Activated CD4-positive, alpha-beta T cell treated with anti-CD3 and anti-CD28 coated beads for 24 hours (primary cell): Measurements from ENCODE around the gene EIF4E2.
"Not testable (repeated sequence)": the region's sequence is repeated elsewhere in the genome, so short reads cannot be mapped to it uniquely, and the experiment has no call there.

Experiments used
- DNase-seq, 2 donors: peaks; one replicate each; pipeline ENCODE4 v3.0.0-alpha.2; 2020; ENCODE audit warnings: low read depth in 2 of 2

Gene EIF4E2

GRCh38 chr2:232522623-232523401 is 27.7 kb upstream of the EIF4E2 start:
- DNase-seq: no peak

GRCh38 chr2:232523402-232523681 is 27.1 kb upstream of the EIF4E2 start:
- DNase-seq: no peak

GRCh38 chr2:232523682-232524597 is 26.5 kb upstream of the EIF4E2 start:
- peak in 1 of 2 donors; percentile 35 for DNase-seq

GRCh38 chr2:232524771-232525170 is 25.7 kb upstream of the EIF4E2 start:
- no peak for DNase-seq

GRCh38 chr2:232525199-232525598 is 25.3 kb upstream of the EIF4E2 start:
- no peak for DNase-seq

GRCh38 chr2:232525791-232526371 is 24.6 kb upstream of the EIF4E2 start, which contains the start of gene CHRND:
CHRND (plus strand) TSS chr2:232526160; CDS start chr2:232526216, 56 bp downstream.
- DNase-seq: no peak

- DNase-seq: no peak
Observed at GRCh38 chr2:232526372-232526941, 24.0 kb upstream of the EIF4E2 start.

- DNase-seq: no peak
Observed at GRCh38 chr2:232527905-232528470, 22.5 kb upstream of the EIF4E2 start.

GRCh38 chr2:232528746-232529460 is 21.6 kb upstream of the EIF4E2 start:
- no peak for DNase-seq

- no peak for DNase-seq
Observed at GRCh38 chr2:232529806-232530547, 20.5 kb upstream of the EIF4E2 start.

GRCh38 chr2:232530626-232531260 is 19.7 kb upstream of the EIF4E2 start:
- no peak for DNase-seq

GRCh38 chr2:232532419-232532818 is 18.1 kb upstream of the EIF4E2 start:
- DNase-seq: no peak

- DNase-seq: not testable (repeated sequence)
Observed at GRCh38 chr2:232532821-232533220, 17.7 kb upstream of the EIF4E2 start.

GRCh38 chr2:232533944-232534710 is 16.4 kb upstream of the EIF4E2 start:
- DNase-seq: no peak

GRCh38 chr2:232534940-232535651 is 15.4 kb upstream of the EIF4E2 start:
- no peak for DNase-seq

- DNase-seq: no peak
Observed at GRCh38 chr2:232535761-232536530, 14.5 kb upstream of the EIF4E2 start.

GRCh38 chr2:232537079-232537478 is 13.4 kb upstream of the EIF4E2 start:
- DNase-seq: no peak

- DNase-seq: no peak
Observed at GRCh38 chr2:232537499-232537898, 13.0 kb upstream of the EIF4E2 start.
